ENCODE data around the gene IQGAP2. TPM values are rescaled to one million over a fixed set of nuclear protein-coding genes. Genes with fewer than 3 reads are reported as not detected.

IQGAP2 gene
- total and polyA plus RNA-seq, 9 of the 15 experiments (the other 6 are each of a cell fraction or from before 2014, with no cell fraction given): 8.7 to 23.2 (median 17.4) TPM

- H3K27me3 ChIP-seq (ENCODE audit: control insufficient read depth in 2 of 2, insufficient read depth in 2 of 2, low read length in 2 of 2): no peaks in the 10 kb centered on the region; a peak in 1 of 5 replicates
- CTCF ChIA-PET (ENCODE audit: low intra/inter-chr PET ratio): interaction anchor here (0.6 to 2.5 kb wide), 5 partner anchors 66 to 693 kb away, joined by 3 to 19 read pairs (median 4); no protein-coding TSS in a partner anchor
- H3K9me3 ChIP-seq (replicated peaks; ENCODE audit: control insufficient read depth, insufficient read depth, low read depth, low read length): no peaks in the 10 kb centered on the region
- peak; percentile 67 for ATAC-seq
- H3K4me3 ChIP-seq: peak overlapping the region; percentile 72
- peaks cover 19% of the 10 kb centered on the region; the same call in 2 of the 3 replicates for H3K79me2 ChIP-seq (ENCODE audit: control insufficient read depth, insufficient read depth, low read length)
- H4K20me1 ChIP-seq (replicated peaks; ENCODE audit: control insufficient read depth, insufficient read depth, low read length): peaks cover 6% of the 10 kb centered on the region; the same call in 1 of the 2 replicates
- H3K9ac ChIP-seq (ENCODE audit: insufficient read depth in 1 of 2, low read depth in 2 of 2, low read length in 2 of 2): peak overlapping the region; percentile 76 to 93
- no peaks in the 10 kb centered on the region for H3K9me1 ChIP-seq (ENCODE audit: control insufficient read depth, insufficient read depth, low read length)
- H3K4me2 ChIP-seq (ENCODE audit: insufficient read depth, low read length): peak overlapping the region; percentile 78
- in situ Hi-C loops (cut with MboI) (no loop called here), intact Hi-C loops (cut with micrococcal nuclease) (loop anchor here (1.0 to 5.0 kb wide), 5 partner anchors 41 to 179 kb away; no protein-coding TSS in a partner anchor)
- H3K4me1 ChIP-seq (replicated peaks in 1 of 2; ENCODE audit: control insufficient read depth in 2 of 2, insufficient read depth in 2 of 2, low read length in 2 of 2): peaks cover 25 to 31% of the 10 kb centered on the region in 2 experiments
- 0% methylated on average over 16 of the region's 30 CpGs for WGBS (ENCODE audit: insufficient coverage, low coverage, missing lambda C conversion rate)
- POLR2A ChIA-PET: interaction anchor here (0.6 to 2.1 kb wide), 5 partner anchors 10 to 208 kb away, joined by 3 to 7 read pairs (median 4); no protein-coding TSS in a partner anchor
- peak; percentile 45 to 70 (median 66) for DNase-seq (ENCODE audit: extremely low read depth in 1 of 4, low spot score in 3 of 4)
- no peak for FAIRE-seq
- no peaks in the 10 kb centered on the region for H3K36me3 ChIP-seq (ENCODE audit: control insufficient read depth, insufficient read depth, low read length)
- no TSS peak for BruUV-seq (replicated peaks)
- peak overlapping the region; percentile 89 for H2AFZ ChIP-seq (ENCODE audit: low read depth, low read length)
- H3K27ac ChIP-seq (ENCODE audit: extremely low read depth, low read depth, low read length): peak overlapping the region; percentile 91
- TF ChIP-seq KLF10 (CRISPR knock-in tag; IDR thresholded peaks at IDR 0.05): no peak
- peak; percentile 8 for TF ChIP-seq SAP30 (IDR thresholded peaks at IDR 0.05; ENCODE audit: borderline replicate concordance, insufficient read depth, low read depth, low read length, poor library complexity, severe bottlenecking)
- TF ChIP-seq DIDO1 (tag; IDR thresholded peaks at IDR 0.05; ENCODE audit: low read depth): no peak
- no peak for TF ChIP-seq ARID1B (IDR thresholded peaks at IDR 0.05)
- TF ChIP-seq ZNF764 (CRISPR knock-in tag; IDR thresholded peaks at IDR 0.05; ENCODE audit: low read depth): no peak
- no peak for TF ChIP-seq U2AF2 (optimal IDR thresholded peaks at IDR 0.05; ENCODE audit: low read depth, low read length)
- TF ChIP-seq, protein P1, sequence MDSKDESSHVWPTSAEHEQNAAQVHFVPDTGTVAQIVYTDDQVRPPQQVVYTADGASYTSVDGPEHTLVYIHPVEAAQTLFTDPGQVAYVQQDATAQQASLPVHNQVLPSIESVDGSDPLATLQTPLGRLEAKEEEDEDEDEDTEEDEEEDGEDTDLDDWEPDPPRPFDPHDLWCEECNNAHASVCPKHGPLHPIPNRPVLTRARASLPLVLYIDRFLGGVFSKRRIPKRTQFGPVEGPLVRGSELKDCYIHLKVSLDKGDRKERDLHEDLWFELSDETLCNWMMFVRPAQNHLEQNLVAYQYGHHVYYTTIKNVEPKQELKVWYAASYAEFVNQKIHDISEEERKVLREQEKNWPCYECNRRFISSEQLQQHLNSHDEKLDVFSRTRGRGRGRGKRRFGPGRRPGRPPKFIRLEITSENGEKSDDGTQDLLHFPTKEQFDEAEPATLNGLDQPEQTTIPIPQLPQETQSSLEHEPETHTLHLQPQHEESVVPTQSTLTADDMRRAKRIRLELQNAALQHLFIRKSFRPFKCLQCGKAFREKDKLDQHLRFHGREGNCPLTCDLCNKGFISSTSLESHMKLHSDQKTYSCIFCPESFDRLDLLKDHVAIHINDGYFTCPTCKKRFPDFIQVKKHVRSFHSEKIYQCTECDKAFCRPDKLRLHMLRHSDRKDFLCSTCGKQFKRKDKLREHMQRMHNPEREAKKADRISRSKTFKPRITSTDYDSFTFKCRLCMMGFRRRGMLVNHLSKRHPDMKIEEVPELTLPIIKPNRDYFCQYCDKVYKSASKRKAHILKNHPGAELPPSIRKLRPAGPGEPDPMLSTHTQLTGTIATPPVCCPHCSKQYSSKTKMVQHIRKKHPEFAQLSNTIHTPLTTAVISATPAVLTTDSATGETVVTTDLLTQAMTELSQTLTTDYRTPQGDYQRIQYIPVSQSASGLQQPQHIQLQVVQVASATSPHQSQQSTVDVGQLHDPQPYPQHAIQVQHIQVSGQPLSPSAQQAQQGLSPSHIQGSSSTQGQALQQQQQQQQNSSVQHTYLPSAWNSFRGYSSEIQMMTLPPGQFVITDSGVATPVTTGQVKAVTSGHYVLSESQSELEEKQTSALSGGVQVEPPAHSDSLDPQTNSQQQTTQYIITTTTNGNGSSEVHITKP (IDR thresholded peaks at IDR 0.05; ENCODE audit: partially characterized antibody): peak; percentile 80
- TF ChIP-seq MIER1 (IDR thresholded peaks at IDR 0.05; ENCODE audit: low read depth): no peak
- TF ChIP-seq ZBTB2 (IDR thresholded peaks at IDR 0.05): 0 out of 2 replicates have a peak, but pooled peaks have one; percentile 10
- no peak for TF ChIP-seq PHB2 (IDR thresholded peaks at IDR 0.05; ENCODE audit: low read depth)
- TF ChIP-seq RAD21 (CRISPR knock-in tag; conservative IDR thresholded peaks at IDR 0.05 in 1 of 2, IDR thresholded peaks at IDR 0.05 in 1 of 2): peak; percentile 31 to 67; a peak in 3 of 4 replicates
- TF ChIP-seq ZC3H11A (IDR thresholded peaks at IDR 0.05; ENCODE audit: low read depth, low read length): no peak
- TF ChIP-seq, protein P2, sequence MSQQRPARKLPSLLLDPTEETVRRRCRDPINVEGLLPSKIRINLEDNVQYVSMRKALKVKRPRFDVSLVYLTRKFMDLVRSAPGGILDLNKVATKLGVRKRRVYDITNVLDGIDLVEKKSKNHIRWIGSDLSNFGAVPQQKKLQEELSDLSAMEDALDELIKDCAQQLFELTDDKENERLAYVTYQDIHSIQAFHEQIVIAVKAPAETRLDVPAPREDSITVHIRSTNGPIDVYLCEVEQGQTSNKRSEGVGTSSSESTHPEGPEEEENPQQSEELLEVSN (IDR thresholded peaks at IDR 0.05; ENCODE audit: borderline replicate concordance in 1 of 2, extremely low read depth in 1 of 2, insufficient read depth in 1 of 2, insufficient read length in 1 of 2, low read depth in 1 of 2, low read length in 1 of 2, poor library complexity in 1 of 2, severe bottlenecking in 1 of 2): peak in 1 of 2 experiments; percentile 74
- no peak for TF ChIP-seq TCFL5 (CRISPR knock-in tag; conservative IDR thresholded peaks at IDR 0.05)
- no peak for TF ChIP-seq KDM5B (IDR thresholded peaks at IDR 0.05; ENCODE audit: insufficient replicate concordance, low read depth, low read length)
Measured at GRCh38 chr5:76403766-76404222, 709 bp downstream of the IQGAP2 start.
